Gastrocnemius medialis (tissue), 4 donors: ENCODE measurements around the gene RHOF.

Experiments used
- POLR2A ChIP-seq, 2 donors: fragments of 450-650 bp; IDR thresholded peaks; one replicate each; pipeline ENCODE4 v1.6.1; 2017; ENCODE audit warnings: antibody characterized with exemption in 2 of 2, mild to moderate bottlenecking in 2 of 2, moderate library complexity in 2 of 2
- TF ChIP-seq, protein P1 (sequence below), 5 experiments: fragments of 450-650 bp in 3 of 5; fragments of 200-600 bp in 2 of 5; sonication (generic) in 2 of 5; IDR thresholded peaks in 4 of 5; conservative IDR thresholded peaks in 1 of 5; 1 replicate in 4 of 5; 2 replicates in 1 of 5; pipeline ENCODE4 v1.5.1; 2016 to 2019; ENCODE audit warnings: antibody characterized with exemption in 5 of 5, mild to moderate bottlenecking in 3 of 5, moderate library complexity in 3 of 5

- TF ChIP-seq, protein P1, sequence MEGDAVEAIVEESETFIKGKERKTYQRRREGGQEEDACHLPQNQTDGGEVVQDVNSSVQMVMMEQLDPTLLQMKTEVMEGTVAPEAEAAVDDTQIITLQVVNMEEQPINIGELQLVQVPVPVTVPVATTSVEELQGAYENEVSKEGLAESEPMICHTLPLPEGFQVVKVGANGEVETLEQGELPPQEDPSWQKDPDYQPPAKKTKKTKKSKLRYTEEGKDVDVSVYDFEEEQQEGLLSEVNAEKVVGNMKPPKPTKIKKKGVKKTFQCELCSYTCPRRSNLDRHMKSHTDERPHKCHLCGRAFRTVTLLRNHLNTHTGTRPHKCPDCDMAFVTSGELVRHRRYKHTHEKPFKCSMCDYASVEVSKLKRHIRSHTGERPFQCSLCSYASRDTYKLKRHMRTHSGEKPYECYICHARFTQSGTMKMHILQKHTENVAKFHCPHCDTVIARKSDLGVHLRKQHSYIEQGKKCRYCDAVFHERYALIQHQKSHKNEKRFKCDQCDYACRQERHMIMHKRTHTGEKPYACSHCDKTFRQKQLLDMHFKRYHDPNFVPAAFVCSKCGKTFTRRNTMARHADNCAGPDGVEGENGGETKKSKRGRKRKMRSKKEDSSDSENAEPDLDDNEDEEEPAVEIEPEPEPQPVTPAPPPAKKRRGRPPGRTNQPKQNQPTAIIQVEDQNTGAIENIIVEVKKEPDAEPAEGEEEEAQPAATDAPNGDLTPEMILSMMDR (IDR thresholded peaks at IDR 0.05 in 4 of 5, conservative IDR thresholded peaks at IDR 0.05 in 1 of 5) = no peak
- no peak for TF ChIP-seq POLR2A (IDR thresholded peaks at IDR 0.05)
Measured at GRCh38 chr12:121815263-121815662, 21.8 kb upstream of the RHOF start.
